NCI-H2107 treated with DMSO at 0.1 percent for 48 hours (cell line): ENCODE results near the gene AGO1.
"Not testable (repeated sequence)": the region's sequence is repeated elsewhere in the genome, so short reads cannot be mapped to it uniquely, and the experiment has no call there.

ENCODE experiments used
- DNase-seq: peaks from one replicate; lab custom pipeline; 2025; ENCODE audit not compliant: unreplicated experiment; lab: John Stamatoyannopoulos, UW

Gene AGO1

DNA sequence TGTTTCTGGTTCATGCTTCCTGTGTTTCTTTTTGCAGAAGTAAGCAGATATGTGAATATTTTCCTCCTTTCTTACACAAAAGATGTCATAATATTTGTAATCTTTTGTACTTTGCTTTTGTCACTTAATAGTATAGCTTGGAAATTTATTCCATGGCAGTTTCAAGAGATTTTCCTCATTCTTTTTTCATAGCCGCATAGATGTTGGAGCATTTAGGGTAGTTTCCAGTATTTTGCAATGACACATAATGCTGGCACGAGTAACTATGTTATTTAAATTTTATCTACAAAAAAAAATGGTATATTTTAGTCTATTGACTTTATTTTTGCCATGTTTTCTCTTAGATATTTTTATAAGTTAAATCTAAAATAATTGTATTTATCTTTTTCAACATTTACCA is 88.6 kb downstream of the AGO1 start:
- DNase-seq = no peak

DNA sequence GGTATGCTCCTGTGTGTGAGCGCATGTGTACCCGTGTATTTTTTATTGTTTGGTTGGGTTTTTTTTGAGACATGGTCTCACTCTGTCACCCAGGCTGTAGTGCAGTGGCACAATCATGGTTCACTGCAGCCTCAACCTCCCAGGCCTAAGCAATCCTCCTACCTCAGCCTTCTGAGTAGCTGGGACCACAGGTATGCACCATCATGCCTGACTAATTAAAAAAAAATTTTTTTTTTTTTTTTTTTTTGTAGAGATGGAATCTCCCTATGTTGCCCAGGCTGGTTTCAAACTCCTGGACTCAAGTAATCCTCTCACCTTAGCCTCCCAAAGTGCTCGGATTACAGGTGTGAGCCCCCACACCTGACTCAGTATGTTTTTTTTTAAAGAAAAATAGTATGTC is 89.6 kb downstream of the AGO1 start:
- not testable (repeated sequence) for DNase-seq

DNA sequence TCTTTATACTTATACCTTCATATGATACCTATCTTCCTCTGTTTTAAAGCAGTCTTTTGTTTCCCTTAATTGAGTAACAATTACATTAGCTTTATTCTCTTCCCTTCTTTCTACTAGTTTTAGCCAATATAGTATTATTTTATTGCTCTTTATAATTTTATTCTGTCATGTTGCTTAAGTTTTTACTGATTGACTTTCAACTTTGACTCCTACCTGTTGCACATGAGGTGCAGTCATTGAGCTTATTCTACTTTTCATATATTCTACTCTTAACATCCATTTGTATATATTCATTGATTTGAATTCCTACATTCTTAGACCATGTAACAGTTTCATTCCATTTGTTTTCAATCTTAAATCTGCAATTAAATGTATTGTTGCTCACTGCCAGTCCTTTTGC is 97.1 kb downstream of the AGO1 start:
- no peak for DNase-seq
